H9 (cell line): ENCODE measurements around the gene CENPB. TPM values are rescaled to one million over a fixed set of nuclear protein-coding genes. Genes with fewer than 3 reads are reported as not detected.

Experiments
- DNase-seq: peaks from one replicate; pipeline ENCODE4 v3.0.0-alpha.2; 2017
- H2AFZ ChIP-seq: one replicate; pipeline ENCODE4 v1.6.1; 2013; ENCODE audit warnings: mild to moderate bottlenecking, low read length, control low read depth, moderate library complexity
- H2AK5ac ChIP-seq: 2 replicates; pipeline ENCODE4 v1.6.1; 2013; ENCODE audit warnings: low read length, control low read depth, mixed read lengths; ENCODE audit not compliant: insufficient read length
- H2BK120ac ChIP-seq: one replicate; pipeline ENCODE4 v1.6.1; 2013; ENCODE audit warnings: low read depth, mild to moderate bottlenecking, low read length, control low read depth, inconsistent platforms; ENCODE audit not compliant: poor library complexity, severe bottlenecking
- H2BK12ac ChIP-seq: 2 replicates; pipeline ENCODE4 v1.6.1; 2013; ENCODE audit warnings: low read length, control low read depth, mixed read lengths, low read depth; ENCODE audit not compliant: insufficient read length
- H2BK15ac ChIP-seq: 2 replicates; pipeline ENCODE4 v1.6.1; 2013; ENCODE audit warnings: low read depth, low read length, control low read depth
- H2BK20ac ChIP-seq: one replicate; pipeline ENCODE4 v1.6.1; 2013; ENCODE audit warnings: low read depth, mild to moderate bottlenecking, low read length, control low read depth, inconsistent platforms; ENCODE audit not compliant: poor library complexity, severe bottlenecking
- H2BK5ac ChIP-seq: 2 replicates; pipeline ENCODE4 v1.6.1; 2013; ENCODE audit warnings: low read length, control low read depth, mixed read lengths; ENCODE audit not compliant: insufficient read length
- H3K14ac ChIP-seq: 2 replicates; pipeline ENCODE4 v1.6.1; 2013; ENCODE audit warnings: low read length, control low read depth; ENCODE audit not compliant: insufficient read depth
- H3K18ac ChIP-seq: 2 replicates; pipeline ENCODE4 v1.6.1; 2013; ENCODE audit warnings: low read depth, mild to moderate bottlenecking, mixed read lengths, low read length, control low read depth; ENCODE audit not compliant: insufficient read length
- H3K23ac ChIP-seq: 2 replicates; pipeline ENCODE4 v1.6.1; 2013; ENCODE audit warnings: low read length, control low read depth, mixed read lengths, low read depth; ENCODE audit not compliant: insufficient read length
- H3K23me2 ChIP-seq: 2 replicates; pipeline ENCODE4 v1.6.1; 2013; ENCODE audit warnings: low read depth, mild to moderate bottlenecking, mixed read lengths, low read length, control low read depth; ENCODE audit not compliant: insufficient read length, poor library complexity, severe bottlenecking
- H3K27ac ChIP-seq: 2 replicates; pipeline ENCODE4 v1.5.1; 2013; ENCODE audit warnings: low read length, control low read depth, mixed read lengths, low read depth; ENCODE audit not compliant: insufficient read length
- H3K27me3 ChIP-seq: 2 replicates; pipeline ENCODE4 v1.6.1; 2013; ENCODE audit warnings: low read length, control low read depth, inconsistent platforms; ENCODE audit not compliant: insufficient read depth
- H3K4ac ChIP-seq: 2 replicates; pipeline ENCODE4 v1.6.1; 2013; ENCODE audit warnings: low read depth, mild to moderate bottlenecking, control low read depth, inconsistent platforms, low read length, moderate library complexity
- H3K4me1 ChIP-seq: 2 replicates; pipeline ENCODE4 v1.6.1; 2013; ENCODE audit warnings: low read length, control low read depth, inconsistent platforms; ENCODE audit not compliant: insufficient read depth
- H3K4me2 ChIP-seq: 2 replicates; pipeline ENCODE4 v1.6.1; 2013; ENCODE audit warnings: low read length, control low read depth, mixed read lengths; ENCODE audit not compliant: insufficient read length, insufficient read depth
- H3K56ac ChIP-seq: 2 replicates; pipeline ENCODE4 v1.6.1; 2013; ENCODE audit warnings: low read depth, mild to moderate bottlenecking, mixed read lengths, low read length, control low read depth; ENCODE audit not compliant: insufficient read length
- H3K79me1 ChIP-seq: 2 replicates; pipeline ENCODE4 v1.6.1; 2013; ENCODE audit warnings: low read depth, mild to moderate bottlenecking, moderate library complexity, low read length, control low read depth, inconsistent platforms; ENCODE audit not compliant: insufficient read depth, poor library complexity, severe bottlenecking
- H3K79me2 ChIP-seq: 2 replicates; pipeline ENCODE4 v1.6.1; 2013; ENCODE audit warnings: low read length, control low read depth, inconsistent platforms; ENCODE audit not compliant: insufficient read depth
- H3K9ac ChIP-seq: 2 replicates; pipeline ENCODE4 v1.6.1; 2013; ENCODE audit warnings: low read length, control low read depth, mixed read lengths; ENCODE audit not compliant: insufficient read length; ENCODE audit errors: extremely low read depth
- H3K9me3 ChIP-seq: one replicate; pipeline ENCODE4 v1.6.1; 2013; ENCODE audit warnings: low read depth, low read length, inconsistent platforms; ENCODE audit not compliant: control insufficient read depth
- H3T11ph ChIP-seq: one replicate; pipeline ENCODE4 v1.6.1; 2013; ENCODE audit warnings: mild to moderate bottlenecking, low read length, control low read depth, inconsistent platforms
- H4K20me1 ChIP-seq: one replicate; pipeline ENCODE4 v1.6.1; 2013; ENCODE audit not compliant: control insufficient read depth, insufficient read length, insufficient read depth
- H4K5ac ChIP-seq: 2 replicates; pipeline ENCODE4 v1.6.1; 2013; ENCODE audit warnings: low read depth, mild to moderate bottlenecking, mixed read lengths, low read length, control low read depth; ENCODE audit not compliant: insufficient read length
- H4K8ac ChIP-seq: replicated peaks from 2 replicates; pipeline ENCODE4 v1.6.1; 2013; ENCODE audit warnings: low read length, control low read depth, mixed read lengths, low read depth; ENCODE audit not compliant: insufficient read length
- H4K91ac ChIP-seq: 2 replicates; pipeline ENCODE4 v1.6.1; 2013; ENCODE audit warnings: low read depth, mild to moderate bottlenecking, moderate library complexity, mixed read lengths, low read length, control low read depth; ENCODE audit not compliant: insufficient read length
- H3K27ac Mint-ChIP-seq, 3 experiments: 2 replicates in 2 of 3; 3 replicates in 1 of 3; pipeline ENCODE4 v1.8.0; 2020 to 2021; ENCODE audit warnings: mixed read lengths in 3 of 3, mild to moderate bottlenecking in 1 of 3, moderate library complexity in 1 of 3
- H3K27me3 Mint-ChIP-seq: 2 replicates; pipeline ENCODE4 v1.8.0; 2021; ENCODE audit warnings: low read depth, mild to moderate bottlenecking, moderate library complexity, mixed read lengths
- H3K36me3 Mint-ChIP-seq, 3 experiments: 2 replicates in 2 of 3; 3 replicates in 1 of 3; pipeline ENCODE4 v1.8.0; 2020 to 2021; ENCODE audit warnings: low read depth in 3 of 3, mixed read lengths in 3 of 3; ENCODE audit not compliant: insufficient read depth in 1 of 3
- H3K4me1 Mint-ChIP-seq, 2 experiments: 2 replicates each; pipeline ENCODE4 v1.8.0; 2020; ENCODE audit warnings: mixed read lengths in 2 of 2
- H3K4me3 Mint-ChIP-seq, 2 experiments: 2 replicates in 1 of 2; 3 replicates in 1 of 2; pipeline ENCODE4 v1.8.0; 2020 to 2021; ENCODE audit warnings: mild to moderate bottlenecking in 2 of 2, mixed read lengths in 2 of 2, moderate library complexity in 1 of 2
- H3K9me3 Mint-ChIP-seq, 2 experiments: 2 replicates in 1 of 2; 3 replicates in 1 of 2; pipeline ENCODE4 v1.8.0; 2020; ENCODE audit warnings: mild to moderate bottlenecking in 2 of 2, mixed read lengths in 2 of 2, moderate library complexity in 1 of 2
- CTCF ChIP-seq: fragments of 200-600 bp; sonication (generic); conservative IDR thresholded peaks from 3 replicates; pipeline ENCODE4 v1.8.0; 2021; ENCODE audit warnings: antibody characterized with exemption, mild to moderate bottlenecking
- WGBS: extraction: QIAGEN DNeasy Blood & Tissue Kit; methylation state at CpG from one replicate; pipeline ENCODE4 v1.1.7; 2013; ENCODE audit warnings: missing lambda C conversion rate, low lambda C conversion rate, mixed read lengths; ENCODE audit not compliant: insufficient read length; ENCODE audit errors: extremely low coverage; 5-methylcytosine and 5-hydroxymethylcytosine counted together
- total RNA-seq: library from RNA; stranded (reverse); gene quantifications from 2 replicates; pipeline ENCODE4 v1.2.1, GENCODE V29; 2021

Gene CENPB
- total RNA-seq, 1 experiment from 2014 or later = 63.1 TPM

- Mint-ChIP-seq H3K27me3 (peaks cover 7% of the 10 kb centered on the region; the same call in 1 of the 2 replicates), H3K4me1 (peaks cover 42 to 56% of the 10 kb centered on the region in 2 experiments), H3K4me3 (no peak overlapping the region), H3K36me3 (peaks cover 32 to 54% (median 49%) of the 10 kb centered on the region in 3 experiments), H3K9me3 (no peaks in the 10 kb centered on the region), H3K27ac (no peak overlapping the region)
- Histone ChIP-seq H3K4me1 (no peaks in the 10 kb centered on the region; the same call in 1 of the 2 replicates), H4K5ac (no peak overlapping the region), H3K4me2 (no peak overlapping the region), H3K9ac (no peak overlapping the region), H3K18ac (no peak overlapping the region), H3K27ac (no peak overlapping the region), H2BK120ac (no peak overlapping the region), H3K79me1 (no peaks in the 10 kb centered on the region), H3K23me2 (peaks cover 14% of the 10 kb centered on the region), H2AFZ (no peak overlapping the region), H3K23ac (no peak overlapping the region), H3T11ph (no peak overlapping the region), H3K4ac (no peak overlapping the region), H4K20me1 (no peaks in the 10 kb centered on the region), H2BK5ac (no peak overlapping the region), H2AK5ac (no peak overlapping the region), H3K9me3 (no peaks in the 10 kb centered on the region), H3K56ac (no peak overlapping the region), H3K27me3 (no peaks in the 10 kb centered on the region), H2BK12ac (no peak overlapping the region), H2BK15ac (no peak overlapping the region), H3K79me2 (no peaks in the 10 kb centered on the region), H4K8ac (no peak overlapping the region), H3K14ac (no peak overlapping the region), H4K91ac (no peak overlapping the region), H2BK20ac (no peak overlapping the region)
- WGBS = no CpG with 5 or more reads among the region's 4 CpGs
- no peak for DNase-seq
- TF ChIP-seq CTCF = no peak
Observed at GRCh38 chr20:3801299-3801698, 14.8 kb upstream of the CENPB start.
